ENCODE measurements around the gene NAPG. TPM values are rescaled to one million over a fixed set of nuclear protein-coding genes. Genes with fewer than 3 reads are reported as not detected.

The NAPG gene
- total and polyA plus RNA-seq, 9 of the 15 experiments (the other 6 are each of a cell fraction or from before 2014, with no cell fraction given) = 31.6 to 63.3 (median 50.9) TPM

- no peak for ATAC-seq
- no peak for DNase-seq (ENCODE audit: extremely low read depth in 1 of 4, low spot score in 3 of 4)
- no peaks in the 10 kb centered on the region for H3K27me3 ChIP-seq (ENCODE audit: control insufficient read depth in 2 of 2, insufficient read depth in 2 of 2, low read length in 2 of 2)
- ChIA-PET POLR2A (interaction anchor here (0.6 to 1.4 kb wide), 2 partner anchors 15 to 16 kb away, joined by 3 read pairs; no protein-coding TSS in a partner anchor), CTCF (ENCODE audit: low intra/inter-chr PET ratio) (no interaction called here)
- FAIRE-seq = no peak
- intact Hi-C loops (cut with micrococcal nuclease) (loop anchor here (10.0 kb wide), 1 partner anchor 221 kb away; no protein-coding TSS in a partner anchor), in situ Hi-C loops (cut with MboI) (loop anchor here (5.0 to 25.0 kb wide), 2 partner anchors 103 to 998 kb away; no protein-coding TSS in a partner anchor)
- H3K79me2 ChIP-seq (ENCODE audit: control insufficient read depth, insufficient read depth, low read length) = no peaks in the 10 kb centered on the region
- H3K27ac ChIP-seq (ENCODE audit: extremely low read depth, low read depth, low read length) = no peak overlapping the region
- no peaks in the 10 kb centered on the region for H3K36me3 ChIP-seq (ENCODE audit: control insufficient read depth, insufficient read depth, low read length)
- BruUV-seq (replicated peaks) = no TSS peak
- peaks cover 18 to 19% of the 10 kb centered on the region in 2 experiments for H3K4me1 ChIP-seq (replicated peaks in 1 of 2; ENCODE audit: control insufficient read depth in 2 of 2, insufficient read depth in 2 of 2, low read length in 2 of 2)
- H3K4me2 ChIP-seq (ENCODE audit: insufficient read depth, low read length) = no peak overlapping the region
- WGBS (ENCODE audit: insufficient coverage, low coverage, missing lambda C conversion rate) = 55% methylated on average over 9 of the region's 9 CpGs
- no peak overlapping the region for H3K9ac ChIP-seq (ENCODE audit: insufficient read depth in 1 of 2, low read depth in 2 of 2, low read length in 2 of 2)
- no peak overlapping the region for H2AFZ ChIP-seq (ENCODE audit: low read depth, low read length)
- H4K20me1 ChIP-seq (replicated peaks; ENCODE audit: control insufficient read depth, insufficient read depth, low read length) = no peaks in the 10 kb centered on the region
- no peaks in the 10 kb centered on the region for H3K9me1 ChIP-seq (ENCODE audit: control insufficient read depth, insufficient read depth, low read length)
- no peaks in the 10 kb centered on the region for H3K9me3 ChIP-seq (replicated peaks; ENCODE audit: control insufficient read depth, insufficient read depth, low read depth, low read length)
- no peak overlapping the region for H3K4me3 ChIP-seq
- TF ChIP-seq ZNF589 (CRISPR knock-in tag; IDR thresholded peaks at IDR 0.05; ENCODE audit: low read depth) = no peak
- no peak for TF ChIP-seq TFE3 (CRISPR knock-in tag; IDR thresholded peaks at IDR 0.05)
- no peak for TF ChIP-seq RBM14 (IDR thresholded peaks at IDR 0.05; ENCODE audit: borderline replicate concordance, insufficient read depth, low read depth, low read length)
- no peak for TF ChIP-seq PCBP2 (IDR thresholded peaks at IDR 0.05; ENCODE audit: low read depth, low read length, poor library complexity, severe bottlenecking)
- no peak for TF ChIP-seq ZNF395 (CRISPR knock-in tag; IDR thresholded peaks at IDR 0.05)
- no peak for TF ChIP-seq KHSRP (IDR thresholded peaks at IDR 0.05)
- no peak for TF ChIP-seq TRIM24 (IDR thresholded peaks at IDR 0.05)
- TF ChIP-seq PRDM10 (IDR thresholded peaks at IDR 0.05; ENCODE audit: partially characterized antibody) = no peak
- TF ChIP-seq PHF20 (IDR thresholded peaks at IDR 0.05; ENCODE audit: partially characterized antibody) = no peak
- no peak for TF ChIP-seq MTA1 (IDR thresholded peaks at IDR 0.05; ENCODE audit: borderline replicate concordance)
- no peak for TF ChIP-seq CEBPZ (IDR thresholded peaks at IDR 0.05; ENCODE audit: borderline replicate concordance, low read depth, low read length)
- TF ChIP-seq NR1H2 (CRISPR knock-in tag; IDR thresholded peaks at IDR 0.05) = no peak
- no peak for TF ChIP-seq ZC3H8 (IDR thresholded peaks at IDR 0.05)
Measured at GRCh38 chr18:10563886-10564285, 38.1 kb downstream of the NAPG start.
